NCI-H510A treated with DMSO at 0.1 percent for 48 hours (cell line): ENCODE data around the gene MED25.

Experiments
- DNase-seq: peaks from one replicate; lab custom pipeline; 2025; lab: John Stamatoyannopoulos, UW

The MED25 gene

DNA sequence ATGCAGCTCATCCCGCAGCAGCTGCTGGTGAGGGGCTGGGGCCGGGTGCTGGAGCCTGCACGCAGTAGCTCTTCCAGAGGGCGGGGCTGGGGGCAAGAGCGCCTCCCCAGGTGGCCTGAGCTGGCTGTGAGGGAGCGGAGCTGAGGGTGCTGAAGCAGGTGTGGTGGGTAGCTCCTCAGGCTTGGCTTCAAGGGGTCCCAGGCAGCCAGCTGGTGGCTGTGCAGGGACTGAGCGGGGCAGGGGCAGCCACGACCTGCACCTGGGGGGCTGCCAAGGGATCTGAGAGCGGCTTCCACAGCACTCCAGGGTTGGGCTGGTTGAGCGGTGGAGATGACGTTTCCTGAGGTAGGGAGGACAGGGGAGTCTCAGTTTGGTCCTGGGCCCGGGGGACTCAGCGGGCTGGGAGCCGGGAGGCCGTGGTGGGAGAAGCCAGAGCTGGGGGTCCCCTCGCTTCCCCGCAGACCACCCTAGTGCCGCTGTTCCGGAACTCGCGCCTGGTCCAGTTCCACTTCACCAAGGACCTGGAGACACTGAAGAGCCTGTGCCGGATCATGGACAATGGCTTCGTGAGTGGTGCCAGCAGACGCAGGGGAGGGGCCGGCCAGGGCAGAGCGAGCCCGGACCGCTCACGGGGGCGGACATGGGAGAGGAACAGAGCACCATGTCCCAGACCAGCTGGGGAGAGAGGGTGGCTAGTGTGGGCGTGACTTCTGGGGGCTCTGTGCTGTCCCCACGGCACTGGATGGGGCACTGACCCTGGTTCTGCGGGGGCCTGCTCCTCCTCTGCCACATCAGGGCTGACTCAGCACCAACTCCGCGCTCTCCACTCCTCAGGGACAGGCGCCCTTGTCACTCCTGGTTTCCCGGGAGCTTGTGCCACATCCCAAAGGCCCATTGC, 40.2 kb downstream of the MED25 start:
- no peak for DNase-seq

DNA sequence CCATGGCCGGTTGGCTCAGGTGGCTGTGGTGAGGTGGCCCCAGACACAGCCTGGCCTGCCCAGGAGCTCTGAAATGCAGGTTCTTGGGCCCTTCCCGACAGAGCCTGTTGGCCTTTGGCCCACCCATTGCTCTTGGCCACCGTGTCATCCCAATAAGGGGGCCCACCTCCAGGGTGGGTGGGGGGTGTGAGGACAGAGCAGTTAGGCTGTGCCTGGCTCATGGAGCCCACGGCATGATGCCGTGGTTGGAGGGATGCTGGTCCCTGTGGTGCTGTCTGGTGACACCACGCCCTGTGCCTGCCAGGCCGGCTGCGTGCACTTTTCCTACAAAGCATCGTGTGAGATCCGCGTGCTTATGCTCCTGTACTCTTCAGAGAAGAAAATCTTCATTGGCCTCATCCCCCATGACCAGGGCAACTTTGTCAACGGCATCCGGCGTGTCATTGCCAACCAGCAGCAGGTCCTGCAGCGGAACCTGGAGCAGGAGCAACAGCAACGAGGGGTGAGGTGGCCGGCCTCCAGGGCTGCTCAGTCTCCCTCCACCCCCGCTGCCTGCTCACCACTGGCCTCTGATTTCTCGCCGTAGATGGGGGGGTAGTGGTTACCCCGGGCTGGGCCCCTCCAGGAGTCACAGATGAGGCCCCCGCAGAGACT, 41.7 kb downstream of the MED25 start:
- DNase-seq: no peak

DNA sequence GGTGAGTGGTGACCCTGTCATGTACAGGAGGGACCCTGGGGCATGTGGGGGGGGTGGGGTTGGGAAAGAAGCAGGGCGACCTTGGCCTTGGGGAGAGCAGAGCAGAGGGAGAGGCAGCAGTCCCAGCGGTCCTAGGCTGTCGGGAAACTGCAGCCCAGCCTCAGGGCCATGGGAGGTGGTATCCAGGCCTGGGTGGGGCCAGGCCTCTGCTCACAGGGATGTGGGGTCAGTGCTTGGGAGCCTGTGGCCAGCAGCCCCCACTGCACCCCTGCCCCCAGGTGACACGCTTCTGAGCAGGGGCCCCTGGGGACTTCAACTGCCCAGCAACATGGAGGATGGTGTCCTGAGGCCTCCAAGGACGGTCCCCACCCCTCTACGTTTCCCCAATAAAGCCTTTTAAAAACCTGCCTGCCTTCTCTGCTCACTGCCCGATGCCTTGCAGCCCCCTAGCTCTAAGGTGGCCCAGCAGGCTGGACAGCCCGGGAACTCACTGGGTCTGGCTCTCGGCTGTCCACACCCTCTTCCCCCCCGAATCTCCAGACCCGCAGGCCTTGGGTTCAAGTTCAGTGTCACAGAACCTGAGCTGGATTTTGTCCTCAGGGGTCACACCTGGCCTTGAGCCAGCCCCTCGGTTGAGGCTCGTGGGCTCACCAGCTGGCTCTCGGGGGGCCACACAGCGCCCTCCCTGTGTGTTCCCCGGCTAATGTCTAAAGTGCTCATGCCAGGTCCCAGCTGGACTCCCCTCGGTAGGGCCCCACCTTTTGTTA, 42.4 kb downstream of the MED25 start:
- DNase-seq: no peak

DNA sequence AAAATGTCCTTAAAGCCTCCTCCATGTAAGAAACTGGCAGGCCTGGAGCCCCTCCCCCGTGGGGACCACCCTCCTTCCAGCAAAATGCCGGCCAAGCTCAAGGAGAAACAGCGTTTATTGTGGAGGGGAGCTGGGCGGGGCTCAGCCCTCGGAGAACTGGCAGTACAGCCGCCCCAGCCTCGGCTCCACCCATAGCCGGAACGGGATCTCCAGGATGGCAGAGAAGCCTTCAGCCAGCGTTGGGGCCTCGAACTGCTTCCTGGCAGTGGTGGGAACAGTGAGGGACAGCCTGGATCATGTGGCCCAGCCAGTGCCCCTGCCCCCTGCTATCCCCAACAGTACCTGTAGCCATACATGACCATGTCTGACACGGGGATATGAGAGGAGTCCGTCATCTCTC, 43.0 kb downstream of the MED25 start:
- no peak for DNase-seq

DNA sequence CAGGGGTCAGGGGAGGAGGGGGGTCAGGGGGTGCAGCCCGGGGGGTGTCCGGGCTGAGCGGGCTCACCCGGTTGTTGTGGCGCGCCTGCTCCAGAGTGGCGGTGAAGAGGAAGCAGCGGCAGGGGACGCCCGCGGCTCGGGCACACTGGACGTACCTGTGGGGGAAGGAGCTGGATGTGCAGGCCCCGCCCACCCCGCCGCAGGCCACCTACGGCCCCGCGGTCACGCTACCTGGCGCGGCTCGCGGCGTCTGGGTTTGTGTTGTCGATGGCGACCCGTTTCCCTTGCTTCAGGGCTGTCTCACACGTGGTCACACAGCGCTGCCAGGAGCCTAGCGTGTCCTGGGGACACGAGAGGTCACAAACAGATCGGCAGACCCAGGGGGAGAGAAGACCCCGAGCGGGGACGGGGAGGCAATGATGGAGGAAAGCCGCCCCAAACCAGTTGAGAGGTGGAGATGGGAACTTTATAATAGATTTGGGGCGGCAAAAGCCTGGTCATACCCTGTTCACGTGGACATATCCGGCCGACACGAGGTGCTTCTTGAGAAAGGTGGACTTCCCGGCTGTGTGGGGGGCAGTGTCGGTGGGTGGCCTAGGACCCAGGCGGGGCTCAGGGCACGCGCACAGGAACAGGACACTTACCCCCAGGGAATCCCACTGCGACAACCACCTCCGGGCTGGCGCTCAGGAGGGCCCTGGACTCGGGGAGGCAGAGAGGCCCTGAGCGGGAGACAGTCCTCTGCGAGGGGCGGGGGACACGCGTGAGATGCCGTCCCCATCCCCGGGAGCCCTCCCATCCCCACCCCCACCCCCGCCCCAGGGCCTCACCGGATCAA, 43.7 kb downstream of the MED25 start:
- no peak for DNase-seq

DNA sequence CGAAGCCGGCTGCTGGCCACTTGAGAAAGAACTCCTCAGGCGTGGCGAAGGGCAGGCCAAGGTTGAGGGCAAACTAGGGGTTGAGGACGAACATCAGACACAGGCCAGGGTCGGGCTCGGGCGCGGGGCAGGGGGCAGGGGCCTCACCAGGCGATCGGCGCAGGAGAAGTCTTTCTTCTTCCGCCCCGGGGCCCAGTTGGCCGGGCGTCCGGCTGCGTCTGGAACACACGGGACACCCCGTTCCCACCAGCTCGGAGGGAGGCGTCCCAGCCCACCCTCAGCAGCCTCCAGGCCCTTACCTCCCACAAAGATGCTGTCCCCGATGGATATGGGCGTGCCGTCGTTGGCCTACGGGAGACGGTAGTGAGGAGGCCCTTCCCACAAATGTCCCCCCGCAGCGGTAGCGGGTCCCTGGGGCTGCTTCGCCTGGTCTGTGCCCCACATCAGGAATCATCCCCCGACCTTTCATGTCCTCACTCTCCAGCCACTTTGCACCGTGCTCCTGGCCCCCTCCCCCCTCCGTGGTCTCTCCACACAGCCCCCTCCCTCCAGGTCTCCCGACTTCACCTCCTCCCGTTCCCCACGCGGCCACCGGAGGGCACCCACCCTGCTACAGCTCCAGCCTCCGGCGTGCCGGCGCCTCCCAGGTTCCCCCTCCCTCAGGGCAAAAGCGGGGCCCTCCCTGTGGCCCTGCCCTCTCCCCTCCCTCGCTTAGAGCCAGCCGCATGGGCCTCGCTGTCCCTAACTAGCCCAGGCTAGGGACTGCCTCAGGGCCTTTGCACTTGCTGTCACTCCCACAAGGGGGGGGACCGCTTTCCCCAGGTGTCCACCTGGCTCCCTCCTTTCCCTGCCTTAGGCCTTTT, 44.5 kb downstream of the MED25 start:
- peak; percentile 18 for DNase-seq

DNA sequence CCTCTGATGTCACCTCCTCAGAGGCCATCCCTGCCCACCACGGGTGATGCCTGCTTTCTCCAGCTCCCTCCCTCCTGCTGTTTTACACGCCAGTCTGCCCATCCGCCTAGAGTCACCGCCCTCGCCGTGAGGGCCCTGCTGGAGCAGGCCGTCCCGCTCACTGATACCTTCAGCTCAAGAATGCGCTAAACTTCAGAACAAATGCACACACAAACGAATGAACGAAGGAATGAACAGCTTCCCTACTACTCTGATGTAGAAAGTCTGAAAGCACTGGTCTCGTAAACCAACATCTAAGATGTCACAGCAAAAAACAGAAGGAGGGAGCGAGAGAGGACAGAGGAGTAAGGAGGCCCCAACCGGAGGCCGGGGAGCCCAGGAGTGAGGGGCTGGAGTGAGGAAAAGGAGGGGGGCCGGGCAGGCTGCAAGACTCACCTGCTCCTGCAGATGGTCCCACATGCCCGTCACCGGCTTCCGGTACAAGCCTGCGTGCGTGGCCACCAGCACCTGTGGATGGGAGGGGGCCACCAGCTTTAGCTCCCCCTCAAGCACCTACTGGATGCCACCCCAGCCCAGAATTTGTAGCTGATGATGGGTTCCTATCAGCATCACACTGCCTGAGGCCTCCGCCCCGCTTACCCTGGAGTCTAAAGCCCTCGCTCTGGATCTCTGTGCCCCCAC, 45.3 kb downstream of the MED25 start:
- DNase-seq: no peak

DNA sequence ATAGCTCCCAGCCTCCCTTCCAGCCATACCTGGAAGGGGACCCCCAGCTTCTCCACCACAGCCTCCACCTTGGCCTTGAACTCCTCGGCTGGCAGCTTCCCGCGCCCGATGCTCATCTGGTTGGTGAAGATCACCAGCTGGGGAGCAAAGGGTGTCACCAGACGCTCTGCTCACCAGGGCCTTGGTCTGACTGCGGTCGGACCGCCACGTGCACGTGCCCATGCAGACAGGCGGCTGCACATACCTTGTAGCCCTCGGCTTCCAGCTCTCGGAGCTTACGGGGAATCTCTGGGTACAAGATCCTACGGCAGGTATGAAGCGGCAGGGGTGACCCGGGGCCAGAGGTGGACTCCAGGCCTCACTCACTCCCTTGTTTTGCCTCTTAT, 45.8 kb downstream of the MED25 start:
- DNase-seq: no peak

DNA sequence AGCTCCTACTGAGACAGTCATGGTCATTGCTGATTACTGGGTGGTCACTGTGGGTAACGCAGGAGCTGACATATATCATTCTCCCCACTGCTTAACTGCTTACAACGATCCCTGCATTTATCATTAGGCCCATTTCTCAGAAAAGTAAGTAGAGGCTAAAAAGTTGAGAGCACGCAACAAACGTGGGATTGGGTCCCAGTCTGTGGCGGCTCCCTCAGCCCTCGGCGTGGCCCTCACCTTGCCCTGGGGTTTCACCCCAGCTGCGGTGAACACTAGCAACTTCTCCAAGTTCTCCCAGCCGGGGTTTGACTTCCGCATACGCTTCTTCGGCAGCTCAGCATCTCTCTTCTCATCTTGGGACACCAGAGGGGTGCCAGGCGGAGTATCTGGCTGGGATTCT, 46.8 kb downstream of the MED25 start:
- no peak for DNase-seq

DNA sequence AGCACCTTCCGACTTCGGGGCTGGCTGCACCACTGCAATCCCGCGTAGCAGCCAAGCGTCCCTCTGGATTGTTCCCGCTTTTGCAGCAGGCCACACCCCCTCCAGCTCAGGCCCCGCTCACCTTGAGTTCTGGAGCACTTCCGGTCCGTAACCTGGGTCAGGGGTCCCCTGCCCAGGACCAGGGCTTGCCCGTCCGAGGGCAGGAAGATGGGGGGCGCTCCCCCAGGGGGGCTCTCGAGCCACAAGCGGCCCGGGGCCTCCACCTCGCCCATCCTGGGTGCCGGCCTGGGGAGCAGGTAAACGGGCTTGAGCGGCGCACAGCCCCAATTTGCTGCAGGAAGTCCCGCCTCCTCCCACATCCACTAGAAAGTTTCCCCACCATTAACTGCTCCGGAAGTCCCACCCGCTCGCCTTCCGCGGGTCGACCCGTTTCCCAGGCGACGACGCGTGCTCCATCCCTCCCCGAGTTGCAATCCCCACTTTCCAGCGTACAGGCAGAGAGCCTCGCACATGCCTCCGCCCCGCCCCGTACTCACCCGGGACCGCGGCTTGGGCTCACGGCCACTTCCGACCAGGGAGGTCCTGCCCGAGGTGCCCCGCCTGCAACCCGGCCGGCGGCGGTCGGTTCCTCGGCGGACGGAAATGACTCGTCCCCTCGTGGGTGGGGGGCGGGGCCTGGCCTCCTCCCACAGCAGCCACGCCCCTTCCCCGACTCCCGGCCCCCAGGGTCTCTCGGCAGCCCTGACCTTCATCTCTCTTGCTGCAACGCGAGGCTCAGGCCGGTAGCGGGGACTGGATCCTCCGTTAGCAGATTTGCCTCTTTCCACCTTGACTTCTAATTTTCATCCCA, 49.1 kb downstream of the MED25 start, which contains the start of gene PNKP:
Gene PNKP (minus strand): TSS at position 644 of the 850 bp plus-strand sequence. CDS start 372 bp downstream, at position 272.
- peak; percentile 92 for DNase-seq

DNA sequence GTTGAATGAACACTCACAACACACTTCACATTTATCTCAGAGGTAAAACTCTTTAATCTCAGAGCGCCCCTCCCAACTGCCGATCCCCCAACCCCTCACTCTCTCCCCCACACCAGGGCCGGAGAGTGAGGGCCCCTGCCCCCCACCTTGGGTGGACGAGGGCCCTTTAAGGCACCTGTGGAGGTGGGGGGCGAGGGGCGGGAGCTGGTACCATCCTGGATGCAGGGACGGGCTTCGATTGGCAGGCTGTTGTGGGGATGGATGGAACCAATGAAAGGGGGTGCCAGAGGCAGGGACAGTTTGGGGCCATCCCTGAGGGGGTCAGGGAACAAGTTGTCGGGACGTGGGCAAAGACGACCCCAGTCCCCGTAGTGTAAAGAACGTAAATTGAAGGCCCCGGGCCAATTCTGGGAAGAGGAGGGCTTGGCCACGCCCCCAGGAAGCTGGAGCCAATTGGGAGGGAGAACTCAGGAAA, 51.0 kb downstream of the MED25 start:
- no peak for DNase-seq

DNA sequence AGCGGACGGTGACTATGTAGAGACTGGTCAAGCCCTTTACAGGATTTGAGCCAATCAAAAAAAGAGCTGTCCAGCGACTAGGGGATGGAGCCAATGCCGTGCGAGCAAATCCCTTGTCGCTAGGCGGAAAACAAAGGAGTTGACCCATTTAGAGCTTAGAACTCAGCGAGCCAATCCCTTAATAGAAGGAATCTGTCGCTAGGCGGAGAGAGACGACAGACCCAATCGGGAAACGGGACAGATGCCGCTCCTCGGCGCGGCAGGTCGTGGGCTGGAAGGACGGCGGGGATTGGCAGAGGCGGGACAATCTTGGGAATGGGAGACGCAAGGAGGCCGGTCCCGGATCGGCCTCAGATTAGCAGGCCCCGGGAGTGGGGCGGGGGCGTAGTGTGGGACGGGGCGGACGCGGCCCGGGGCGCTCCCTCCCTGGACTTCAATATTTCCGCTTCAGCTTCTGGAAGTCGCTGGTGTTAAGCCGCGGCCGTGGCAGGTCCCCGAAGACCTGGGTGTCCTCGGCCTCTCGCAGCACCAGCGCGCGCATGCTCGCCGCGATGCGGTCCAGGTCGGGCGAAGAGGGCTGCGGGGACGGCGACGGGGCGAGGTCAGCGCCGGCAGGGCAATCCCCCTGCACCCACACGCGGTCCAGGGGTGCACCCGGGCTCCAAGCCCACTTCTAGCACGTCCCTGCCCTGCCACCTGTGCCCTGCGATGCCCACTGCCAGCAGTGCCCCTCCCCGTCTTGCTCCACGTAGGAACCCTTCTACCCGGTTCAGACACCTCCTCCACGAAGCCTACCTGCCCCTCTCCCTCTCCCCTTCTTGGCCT, 51.6 kb downstream of the MED25 start:
- peak; percentile 99 for DNase-seq

DNA sequence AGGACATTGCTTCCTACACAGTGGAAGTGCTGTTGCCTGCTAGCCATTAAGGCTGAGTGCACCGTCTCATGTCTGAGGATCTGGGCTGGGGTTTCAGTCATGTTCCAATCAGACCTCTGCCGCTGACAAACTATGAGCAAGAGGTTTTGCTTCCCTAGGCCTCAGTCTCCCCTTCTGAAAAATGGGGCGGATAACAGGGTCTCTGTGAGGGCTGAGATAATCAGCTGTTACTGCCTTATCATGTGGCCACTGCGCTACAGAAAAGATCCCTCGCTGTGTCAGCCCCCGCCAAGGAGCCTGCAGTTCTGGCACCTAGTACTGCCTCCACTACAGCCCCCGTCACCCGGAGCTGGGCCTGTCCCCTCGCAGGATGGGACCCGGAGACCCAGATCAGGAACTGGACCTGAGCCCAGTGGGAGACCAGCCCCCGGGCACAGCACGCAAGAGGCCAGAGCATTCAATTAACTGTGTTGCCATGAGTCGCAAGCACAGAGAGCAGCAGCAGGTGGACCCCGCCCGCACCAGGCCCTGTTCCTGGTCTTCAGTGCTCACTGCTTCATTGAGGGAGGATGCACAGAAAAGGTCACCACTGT, 52.3 kb downstream of the MED25 start:
- no peak for DNase-seq

DNA sequence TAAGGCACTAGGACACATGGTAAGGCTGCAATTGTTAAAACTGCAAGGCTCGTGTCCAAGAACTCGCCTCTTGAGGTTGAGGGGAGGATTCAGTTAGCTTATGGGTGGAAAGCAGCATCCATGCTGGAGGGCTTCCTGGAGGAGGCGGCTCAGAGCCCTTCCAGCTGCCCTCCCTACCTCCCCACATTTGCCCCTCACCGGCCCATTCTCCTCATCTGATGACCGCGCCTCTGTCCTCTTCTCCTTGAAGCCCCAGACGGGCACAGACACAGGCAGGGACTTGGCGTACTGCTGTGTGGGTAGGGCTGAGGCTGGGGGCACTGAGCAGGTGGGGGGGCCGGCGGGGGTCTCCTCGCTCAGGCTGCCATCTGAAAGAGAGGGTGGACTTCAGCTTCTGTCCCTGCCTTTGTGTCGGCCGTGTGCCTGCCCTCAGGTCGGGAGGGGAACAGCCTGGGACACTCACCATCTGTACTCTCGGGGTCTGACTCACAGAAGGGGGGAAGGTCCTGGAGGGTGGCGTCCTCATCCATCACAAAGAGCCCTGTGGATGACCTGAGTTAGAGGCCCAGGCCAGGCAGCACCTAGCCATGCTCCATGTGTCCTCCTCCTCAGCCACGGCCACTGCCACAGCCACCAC, 53.4 kb downstream of the MED25 start:
- no peak for DNase-seq

DNA sequence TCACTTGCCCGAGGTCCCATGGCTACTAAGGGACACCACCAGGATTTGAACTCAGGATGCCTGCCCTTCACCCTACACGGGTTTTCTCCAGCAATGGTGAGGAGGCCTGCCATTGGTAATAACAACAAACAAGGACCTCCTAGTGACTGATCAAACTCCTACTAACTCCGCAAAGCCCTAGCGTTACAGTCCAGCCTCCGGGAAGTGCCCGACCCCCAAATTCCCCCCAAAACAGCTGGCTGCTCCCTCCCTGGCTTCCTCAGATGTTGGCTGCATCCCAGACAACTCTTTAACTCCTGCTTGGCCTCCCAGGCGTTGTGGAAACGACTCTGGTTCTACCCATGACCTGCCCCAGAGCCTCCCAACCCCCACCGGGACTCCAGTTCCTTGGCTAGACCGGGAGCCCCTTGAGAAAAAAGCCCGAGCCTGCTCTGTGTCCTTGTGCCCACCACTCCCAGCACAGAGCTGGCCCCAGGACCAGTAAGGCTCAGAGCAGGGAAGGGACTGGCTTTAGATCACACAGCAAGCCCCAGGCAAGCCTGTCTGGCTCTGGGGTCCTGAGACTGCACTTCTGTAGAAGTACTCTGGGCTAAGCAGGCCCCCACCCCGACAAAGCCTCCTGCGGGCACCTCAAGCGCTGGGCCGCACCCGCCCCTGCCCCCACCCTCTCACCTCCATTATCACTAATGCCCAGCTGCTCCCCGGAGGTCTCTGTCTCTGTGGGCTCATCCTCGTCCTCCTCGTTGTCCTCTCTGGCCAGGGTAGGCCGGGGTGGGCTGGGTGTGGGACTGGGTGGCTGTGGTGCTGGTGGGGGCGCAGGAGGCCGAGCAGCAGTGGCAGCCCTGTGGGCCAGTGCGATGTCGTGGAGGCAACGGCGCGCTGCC, 54.4 kb downstream of the MED25 start:
- DNase-seq: no peak

DNA sequence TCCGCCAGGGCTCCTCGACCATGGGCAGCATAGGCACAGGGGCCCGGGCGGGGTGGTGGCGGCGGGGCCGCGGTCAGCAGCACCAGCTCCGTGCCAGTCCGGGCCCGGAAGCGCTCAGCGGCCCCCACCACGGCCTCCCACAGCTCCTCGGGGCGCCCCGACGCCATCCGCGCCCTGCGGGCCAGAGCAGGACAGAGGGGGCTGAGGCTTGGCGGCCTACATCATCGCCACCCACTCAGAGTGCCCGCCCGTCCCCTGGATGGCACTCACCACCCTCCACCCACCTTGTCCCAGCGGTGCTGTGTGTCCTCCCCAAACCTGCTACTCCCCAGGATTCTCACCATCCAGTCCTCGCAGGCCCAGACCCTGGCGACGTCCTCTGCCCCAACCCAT, 55.0 kb downstream of the MED25 start:
- DNase-seq: no peak
